HG02938 (cell line): ENCODE data around the gene BNC2.

Experiments
- ATAC-seq: cut with Tn5 transposase; IDR thresholded peaks from one replicate; pipeline ENCODE4 v1.9.1; 2021; ENCODE audit warnings: mild to moderate bottlenecking, moderate library complexity; ENCODE audit not compliant: unreplicated experiment

The BNC2 gene

DNA sequence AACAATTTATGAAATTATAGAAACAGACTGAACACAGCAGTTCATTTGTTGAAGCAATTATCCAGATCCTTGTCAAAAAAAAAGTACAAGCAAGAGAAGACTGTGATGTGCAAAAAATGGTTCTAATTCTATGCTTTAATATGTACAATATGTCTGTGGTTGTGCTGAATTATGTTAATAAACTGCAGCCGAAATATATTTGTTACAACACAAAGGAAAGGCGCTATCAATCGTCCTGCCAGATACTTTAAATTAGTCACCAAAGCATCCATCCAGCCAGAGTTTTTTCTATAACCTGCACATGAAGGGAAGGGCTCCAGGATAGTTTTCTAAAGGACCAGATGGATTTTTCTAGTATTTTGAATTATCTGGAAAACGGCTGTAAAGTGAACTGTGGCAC, 259.5 kb downstream of the BNC2 start:
- no peak for ATAC-seq

DNA sequence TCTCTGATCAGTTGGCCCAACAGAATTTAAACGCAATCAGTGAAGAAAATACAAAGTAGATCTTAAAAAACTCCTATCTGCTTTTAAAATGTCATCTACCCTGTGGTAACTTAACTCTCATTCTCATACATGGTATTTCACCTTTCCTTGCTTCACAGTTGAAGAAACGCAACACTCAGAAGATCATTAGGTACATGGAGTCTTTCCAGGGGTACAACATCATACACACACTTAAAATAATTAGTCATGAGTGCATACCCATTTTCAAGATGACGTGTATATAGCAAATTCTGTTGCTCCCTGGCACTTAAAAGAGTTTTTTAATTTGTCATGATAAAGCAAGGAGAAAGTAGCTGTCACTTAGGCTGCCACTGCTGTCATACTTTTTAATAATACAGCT, 259.9 kb downstream of the BNC2 start:
- ATAC-seq: no peak

DNA sequence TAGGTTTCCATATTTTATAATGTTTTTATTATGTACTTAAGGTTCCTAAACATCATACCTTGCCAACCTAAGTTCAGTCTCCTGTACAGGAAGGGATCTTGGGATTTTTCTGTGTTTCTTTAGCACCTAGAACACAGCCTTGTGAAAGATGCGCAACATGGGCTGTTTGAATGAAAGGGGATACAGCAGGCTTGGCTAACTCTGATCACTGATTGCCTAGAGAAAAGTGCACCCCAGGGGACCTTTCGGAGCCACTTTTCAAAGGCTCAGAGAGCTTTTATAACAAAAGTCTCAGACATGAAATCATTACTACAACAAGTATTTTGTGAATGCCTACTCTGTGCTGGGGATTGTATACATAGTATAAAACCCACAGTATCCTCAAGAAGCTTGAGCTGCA, 261.6 kb downstream of the BNC2 start:
- no peak for ATAC-seq

DNA sequence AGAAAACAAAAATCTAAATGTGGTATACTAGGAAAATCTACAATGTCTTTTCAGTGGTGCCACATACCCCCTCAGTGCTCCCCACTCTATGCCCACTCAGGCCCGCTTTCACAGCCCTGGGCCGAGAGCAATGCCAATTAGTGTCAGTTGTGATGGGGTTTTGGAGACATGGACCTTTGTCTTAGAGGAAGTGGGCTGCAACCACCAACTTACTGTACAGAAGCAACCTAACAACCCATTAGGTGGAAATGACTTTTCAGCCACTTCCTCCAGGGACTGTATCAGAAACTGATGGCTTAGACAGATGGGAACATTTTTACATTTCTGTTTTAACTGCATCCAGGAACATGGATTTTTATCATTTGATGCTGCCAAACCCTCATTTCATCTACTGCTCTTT, 268.0 kb downstream of the BNC2 start:
- ATAC-seq: no peak

DNA sequence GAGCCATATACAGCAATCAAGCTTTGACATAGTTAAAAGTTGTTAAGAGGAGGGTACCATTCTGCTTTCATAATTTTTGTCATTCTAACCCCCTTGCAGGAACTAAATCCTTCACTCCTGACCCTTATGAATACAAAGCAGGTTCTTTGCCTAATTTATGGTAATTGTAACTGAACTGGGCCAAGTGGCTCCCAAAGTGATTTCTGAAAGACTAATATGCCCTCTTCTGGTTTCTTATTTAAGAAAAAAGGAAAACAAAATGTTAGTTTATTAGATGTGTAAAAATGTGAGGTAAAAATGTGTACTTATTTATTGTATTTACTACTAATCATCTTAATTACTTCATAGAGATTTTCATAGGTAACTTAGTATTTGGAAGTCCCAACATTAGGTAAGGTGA, 268.5 kb downstream of the BNC2 start:
- ATAC-seq: no peak

DNA sequence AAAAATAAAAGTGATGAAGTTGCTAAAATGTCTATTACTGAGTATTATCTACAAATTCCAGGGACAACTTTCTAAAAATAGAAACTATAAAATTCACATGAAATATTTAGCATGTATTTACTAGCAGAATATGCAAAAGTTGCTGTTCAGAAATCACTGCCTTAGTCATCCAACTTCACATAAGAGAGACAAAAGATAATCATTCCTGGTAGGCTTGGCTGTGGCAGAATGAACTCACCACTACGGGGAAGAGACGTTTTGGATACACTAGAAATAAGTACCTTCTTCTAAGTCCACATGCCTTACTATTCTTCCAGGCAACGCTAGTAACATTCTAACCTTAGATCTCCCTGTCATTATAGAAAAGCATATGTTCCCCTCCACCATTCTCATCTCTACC, 272.2 kb downstream of the BNC2 start:
- no peak for ATAC-seq

DNA sequence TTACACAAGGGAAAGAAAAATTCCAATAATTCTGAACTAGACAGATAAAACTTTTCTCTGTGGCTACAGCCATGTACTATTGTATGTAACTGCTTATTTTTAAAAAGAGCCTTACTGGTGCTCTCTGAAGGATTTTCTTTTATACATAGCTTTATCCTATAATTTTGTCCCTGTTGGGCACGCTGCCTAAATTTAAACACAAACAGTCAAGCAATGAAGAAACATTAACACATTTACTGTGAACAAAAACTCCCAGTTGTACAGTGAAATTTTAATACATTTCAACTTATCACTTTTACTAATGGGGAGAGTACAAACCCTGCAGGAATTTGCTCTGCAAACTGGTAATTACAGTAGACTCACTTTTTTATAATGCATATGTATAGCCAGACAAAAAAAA, 273.3 kb downstream of the BNC2 start:
- ATAC-seq: no peak

DNA sequence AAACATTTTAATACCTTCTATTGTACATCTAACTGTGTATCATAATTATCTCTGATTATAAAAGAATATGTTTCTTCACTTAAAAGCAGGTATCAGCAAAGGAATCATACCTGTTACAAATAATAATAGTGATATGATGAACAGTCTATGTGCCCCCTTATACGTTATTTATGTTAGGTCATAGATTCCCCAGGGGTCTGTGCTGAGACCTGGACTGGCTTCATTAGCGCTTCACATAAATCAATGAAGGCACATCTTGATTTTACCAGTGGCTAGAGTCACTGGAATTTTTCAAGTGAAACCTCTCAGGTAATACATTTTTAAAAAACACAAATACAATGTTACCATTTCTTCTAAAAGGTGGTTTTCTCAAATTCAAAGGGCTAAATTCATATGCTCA, 275.2 kb downstream of the BNC2 start:
- ATAC-seq: no peak

DNA sequence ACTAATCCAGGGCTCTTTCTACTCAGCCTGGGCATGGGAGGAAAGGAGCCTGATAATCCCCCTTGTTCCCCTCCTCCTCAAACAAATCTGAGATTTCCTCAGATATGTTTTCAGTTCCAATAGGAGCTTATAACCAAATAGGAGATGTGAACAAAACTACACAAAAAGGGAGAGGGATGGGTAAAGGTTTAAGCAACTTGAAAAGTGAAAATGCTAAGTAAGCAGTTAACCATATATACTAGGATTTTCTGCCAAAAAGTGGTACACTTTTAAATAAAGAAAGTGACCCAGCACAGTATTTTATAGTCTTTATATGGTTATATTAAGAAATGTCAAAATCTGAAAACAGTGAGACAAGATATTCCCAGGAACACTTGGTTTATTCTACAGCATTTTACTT, 275.7 kb downstream of the BNC2 start:
- ATAC-seq: no peak

DNA sequence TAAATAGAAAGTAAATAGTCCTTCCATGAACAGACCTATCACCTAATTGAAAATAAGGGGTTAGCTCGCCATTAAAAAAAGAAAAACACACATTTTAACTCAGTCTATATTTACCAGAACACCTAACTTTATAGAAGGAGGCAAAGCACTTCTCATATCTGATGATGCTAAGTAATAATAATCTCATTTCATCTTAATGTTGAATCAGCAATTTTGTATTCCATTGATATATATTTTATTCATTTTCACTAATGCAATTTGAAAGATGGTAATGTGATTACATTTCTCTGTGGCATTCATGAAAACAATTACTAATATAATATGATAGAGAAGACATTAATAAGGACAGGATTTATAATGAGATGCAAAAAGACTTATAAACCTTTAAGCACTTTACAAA, 276.7 kb downstream of the BNC2 start:
- no peak for ATAC-seq

DNA sequence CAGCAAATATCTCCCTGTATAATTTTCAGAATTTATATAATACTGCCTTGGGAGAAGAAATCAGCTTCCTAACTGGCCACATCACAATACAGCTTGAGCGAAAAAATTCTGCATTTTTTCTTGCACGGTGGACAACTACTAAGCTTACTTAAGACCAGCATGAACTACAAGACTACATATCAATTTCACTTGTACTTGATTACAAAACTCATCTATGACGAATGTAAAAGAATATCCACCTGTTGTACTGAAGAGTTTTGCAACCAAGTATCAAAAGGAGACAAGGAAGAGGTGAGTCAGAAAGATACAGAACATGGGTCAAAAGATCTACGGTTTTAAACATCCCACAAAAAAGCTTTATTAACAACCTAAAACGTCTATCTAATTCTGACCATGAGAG, 279.4 kb downstream of the BNC2 start:
- no peak for ATAC-seq

DNA sequence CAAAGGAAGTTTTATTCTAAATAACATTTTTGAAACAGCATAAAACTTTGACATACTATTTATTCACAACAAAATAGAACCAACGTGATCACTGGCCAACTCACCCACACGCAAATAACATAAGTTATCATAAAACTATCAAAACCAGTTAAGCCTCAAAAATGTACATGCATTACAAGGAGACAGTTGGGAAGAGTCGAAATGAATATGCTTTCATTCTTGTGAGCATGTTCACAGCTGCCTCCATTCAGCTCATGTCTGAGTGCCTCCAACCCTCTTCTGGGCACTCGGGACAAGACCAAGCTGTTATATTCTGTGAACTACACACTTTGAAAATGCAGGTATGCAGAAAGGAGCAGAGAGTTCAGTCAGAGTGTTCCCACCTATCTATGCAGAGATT, 284.9 kb downstream of the BNC2 start:
- no peak for ATAC-seq

DNA sequence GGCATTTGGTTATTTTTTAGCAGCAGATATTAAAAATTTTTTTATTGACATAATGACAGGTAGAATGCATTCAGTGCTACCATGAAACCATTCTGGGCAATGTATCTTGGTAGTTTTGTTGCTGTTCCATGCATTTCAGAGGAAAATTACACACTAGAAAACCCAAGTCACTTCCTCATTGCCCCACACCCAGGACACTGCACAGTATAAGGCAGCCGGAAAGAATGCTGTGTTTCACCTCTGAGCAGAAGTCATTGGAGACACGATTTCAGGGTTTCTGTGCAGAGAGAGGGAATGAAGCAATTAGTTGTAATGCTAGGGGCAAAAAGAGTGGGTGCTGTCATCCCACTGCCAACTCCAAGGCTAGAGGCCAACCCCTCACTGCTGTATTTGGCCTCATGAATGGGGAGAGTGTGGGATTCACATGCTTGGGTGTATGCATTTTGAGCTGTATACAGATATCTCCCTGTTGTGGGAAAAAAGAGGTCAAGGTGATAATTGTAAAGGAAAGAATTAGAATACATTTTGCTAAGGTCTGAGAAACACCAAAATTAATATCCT, 290.5 kb downstream of the BNC2 start:
- ATAC-seq: no peak

DNA sequence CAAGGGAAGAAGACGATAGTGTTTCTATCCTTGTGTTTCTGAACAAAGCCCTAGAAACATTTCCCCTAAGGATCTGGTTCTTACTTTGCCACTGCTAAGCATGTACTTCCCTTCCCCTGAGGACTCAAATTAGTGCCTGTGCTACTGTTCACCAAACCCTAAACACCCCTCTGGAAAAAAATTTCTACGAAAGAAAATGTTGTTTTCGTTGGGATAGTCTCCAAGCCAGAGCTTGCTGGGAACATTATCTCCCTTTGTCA, 294.6 kb downstream of the BNC2 start:
- ATAC-seq: no peak

DNA sequence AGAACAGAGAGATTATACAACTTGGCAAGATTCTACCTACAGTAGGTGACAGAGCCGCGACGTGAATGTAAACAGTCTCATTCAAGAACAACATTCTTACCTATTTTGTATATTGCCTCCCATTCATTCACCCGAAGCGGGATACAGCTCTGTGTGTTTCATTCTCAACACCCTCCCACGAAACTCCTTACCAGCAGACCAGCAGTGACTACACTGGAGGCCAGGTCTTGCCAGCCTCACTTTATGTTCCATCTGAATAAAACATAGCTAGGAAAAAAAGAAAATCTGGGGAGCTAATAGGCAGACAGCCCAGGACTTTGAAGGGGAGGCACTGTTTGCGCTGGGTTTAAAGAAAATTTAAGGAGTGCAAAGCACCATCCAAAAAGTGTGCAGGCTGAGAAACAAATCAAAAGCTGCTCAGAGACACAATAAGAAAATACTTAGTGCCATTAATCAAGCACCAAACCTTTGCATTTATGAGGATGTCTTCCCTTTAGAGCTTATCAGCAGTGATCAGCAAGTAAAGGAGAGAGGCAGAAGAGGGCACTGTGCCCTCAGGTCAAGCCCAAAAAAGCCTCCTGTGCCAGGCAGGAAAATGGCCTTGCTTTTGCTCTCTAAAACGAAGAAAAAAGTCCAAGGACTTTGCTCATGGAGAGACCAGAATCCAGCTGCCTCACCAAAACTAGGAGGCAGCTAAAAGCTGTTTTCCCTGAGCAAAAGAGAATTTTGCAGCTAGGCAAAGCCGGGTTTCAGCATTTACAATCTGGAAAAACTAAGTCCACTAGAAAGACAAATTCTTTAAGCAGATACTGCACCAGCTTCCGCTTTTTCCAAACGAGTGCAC, 295.1 kb downstream of the BNC2 start:
- no peak for ATAC-seq

DNA sequence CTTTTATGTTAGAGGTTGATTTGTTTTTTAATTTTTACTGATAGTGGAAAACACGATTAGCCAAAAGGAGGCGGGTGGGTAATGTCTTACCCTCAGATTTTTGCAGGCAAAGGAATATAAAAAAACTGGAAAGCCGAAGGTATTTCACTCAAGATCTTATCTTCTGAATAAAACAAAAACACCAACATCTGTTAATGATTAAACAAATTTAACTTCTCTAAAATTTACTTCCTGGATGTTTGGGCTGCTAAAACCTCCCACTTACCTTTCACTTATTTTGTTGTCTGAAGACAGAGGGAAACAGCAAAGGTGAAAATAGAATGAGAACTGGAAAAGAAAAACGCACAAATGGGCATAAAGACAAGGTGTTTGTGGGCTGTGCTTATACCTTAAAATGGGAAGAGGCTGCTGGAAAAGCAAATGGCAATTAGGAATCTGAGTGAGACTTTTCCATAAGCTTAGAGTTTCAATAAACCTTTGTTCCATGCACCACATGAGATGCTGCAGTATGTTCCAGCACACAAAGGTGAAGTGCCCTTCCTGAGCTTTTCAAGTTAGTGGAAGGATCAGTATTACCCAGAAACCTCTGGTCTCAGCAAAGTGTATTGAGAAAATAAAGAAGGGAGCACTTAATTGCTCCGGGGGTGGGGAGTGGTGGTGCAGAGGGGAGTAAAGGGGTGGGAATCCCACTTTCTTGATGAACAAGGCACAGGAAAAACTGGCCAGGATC, 298.3 kb downstream of the BNC2 start:
- no peak for ATAC-seq

DNA sequence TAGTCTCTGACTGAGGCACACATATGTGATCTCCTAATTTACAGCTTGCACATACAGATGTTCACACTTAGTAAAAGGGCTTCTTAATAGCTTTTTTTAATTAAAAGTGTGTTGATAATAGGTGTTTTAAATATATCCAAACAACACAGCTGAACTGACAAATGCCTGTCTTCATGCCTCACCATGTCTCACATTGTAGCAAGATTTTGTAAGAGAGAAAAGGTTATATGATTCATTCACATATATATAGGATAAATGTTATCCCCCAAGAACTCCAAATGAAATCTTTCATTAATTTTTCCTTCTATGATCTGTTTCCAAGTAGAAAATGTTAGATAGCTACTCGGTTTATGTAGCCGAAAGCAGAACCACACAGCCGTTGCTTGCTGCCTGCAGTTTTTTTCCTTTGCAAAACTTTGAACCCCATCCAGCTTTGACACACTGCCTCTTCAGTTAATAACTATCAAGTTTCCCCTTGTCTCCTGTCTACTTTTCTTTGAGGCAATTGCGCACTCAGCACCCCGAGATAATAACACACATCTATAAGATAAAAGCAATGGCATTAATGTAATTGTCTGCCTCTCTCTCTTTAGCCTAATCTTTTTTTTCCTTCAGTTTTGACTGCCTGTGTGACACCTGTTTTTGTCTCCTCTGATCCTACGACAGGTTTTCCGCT, 299.2 kb downstream of the BNC2 start:
- ATAC-seq: no peak

DNA sequence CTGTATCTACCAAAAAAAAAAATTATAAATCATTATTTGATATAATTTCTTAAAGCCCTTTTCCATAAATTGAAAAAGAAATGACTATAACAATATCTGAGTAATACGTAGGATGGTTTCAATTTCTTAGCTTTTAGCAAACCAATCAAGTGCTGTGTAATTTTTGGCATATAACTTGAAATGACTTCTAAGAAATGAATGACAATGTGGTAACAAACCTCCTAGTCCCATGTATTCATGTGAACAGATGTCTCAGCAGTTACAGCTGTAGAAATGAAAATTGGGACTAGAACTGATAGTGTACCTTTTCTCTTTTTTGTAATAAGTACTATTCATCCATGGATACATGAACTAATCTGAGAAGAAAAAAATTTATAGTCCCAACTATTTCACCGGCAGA, 307.0 kb downstream of the BNC2 start:
- ATAC-seq: no peak

DNA sequence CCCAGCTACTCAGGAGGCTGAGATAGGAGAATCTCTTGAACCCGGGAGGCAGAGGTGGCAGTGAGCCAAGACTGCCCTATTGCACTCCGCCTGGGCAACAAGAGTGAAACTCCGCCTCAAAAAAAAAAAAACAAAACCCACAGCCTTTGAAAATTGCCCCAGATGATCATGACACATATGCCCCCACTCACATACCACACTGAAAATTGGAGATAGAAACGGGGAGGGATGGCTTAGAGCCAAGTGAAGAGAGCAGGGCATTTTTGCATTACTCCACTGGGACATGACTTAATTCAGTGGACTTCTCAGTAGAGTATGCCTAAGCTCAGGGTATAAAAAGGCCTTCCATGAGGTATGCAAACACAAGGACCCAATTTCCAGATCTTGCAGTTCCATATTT, 309.3 kb downstream of the BNC2 start:
- ATAC-seq: no peak

DNA sequence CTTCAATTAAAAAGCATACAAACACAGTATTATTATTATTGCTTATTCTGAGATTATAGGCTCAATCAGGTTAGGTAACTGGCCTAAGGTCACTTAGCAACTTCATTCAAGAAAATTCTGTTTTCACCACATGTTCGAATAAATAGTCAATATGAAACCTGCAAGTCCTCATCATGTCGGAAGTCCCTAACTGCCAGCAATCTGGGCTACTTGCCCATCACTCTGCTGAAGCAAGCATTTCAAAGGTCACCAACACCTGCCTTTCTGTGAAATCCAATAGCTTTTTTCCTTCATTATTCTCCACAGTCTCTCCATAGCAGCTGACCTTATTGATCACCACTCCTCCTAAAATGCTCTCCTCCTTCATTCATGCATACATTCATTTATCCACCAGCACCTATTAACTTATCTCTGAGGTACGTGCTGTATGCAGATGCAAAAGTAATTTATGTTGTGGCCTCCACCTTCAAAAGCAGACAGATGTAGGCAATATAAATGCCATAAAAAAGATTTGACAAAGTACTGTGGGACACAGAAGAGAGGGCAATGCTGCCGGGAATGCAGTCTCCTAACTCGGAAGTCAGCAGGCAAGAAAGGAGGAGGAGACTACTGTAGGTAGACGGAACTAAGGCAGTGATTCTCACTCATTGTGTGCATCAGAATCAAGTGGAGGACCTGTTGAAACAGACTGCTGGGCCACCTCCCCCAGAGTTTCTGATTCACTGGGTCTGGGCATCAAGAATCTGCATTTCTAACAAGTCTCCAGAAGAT, 310.9 kb downstream of the BNC2 start:
- ATAC-seq: no peak

DNA sequence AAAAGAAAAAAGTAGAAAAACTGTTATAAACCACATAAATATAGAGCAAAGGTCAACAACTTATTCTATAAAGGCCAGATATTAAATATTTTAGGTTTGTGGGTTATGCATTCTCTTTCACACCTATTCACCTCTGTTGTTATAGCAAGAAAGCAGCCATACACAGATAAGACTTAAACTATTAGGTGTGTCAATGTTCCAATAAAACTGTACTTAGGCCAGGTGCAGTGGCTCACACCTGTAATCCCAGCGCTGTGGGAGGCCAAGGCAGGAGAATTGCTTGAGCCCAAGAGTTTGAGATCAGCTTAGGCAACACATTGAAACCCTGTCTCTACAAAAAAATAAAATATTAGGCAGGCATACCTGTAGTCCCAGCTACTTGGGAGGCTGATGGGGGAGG, 314.7 kb downstream of the BNC2 start:
- no peak for ATAC-seq
